GM19452 (cell line): ENCODE results near the gene COL21A1.

Experiments
- ATAC-seq: cut with Tn5 transposase; IDR thresholded peaks from one replicate; pipeline ENCODE4 v1.9.1; 2021; ENCODE audit not compliant: unreplicated experiment

COL21A1 gene

GRCh38 chr6:56140090-56140489 lies 107.3 kb downstream of the COL21A1 start:
- no peak for ATAC-seq

GRCh38 chr6:56115715-56116114 lies 131.7 kb downstream of the COL21A1 start:
- no peak for ATAC-seq

GRCh38 chr6:56109149-56109548 lies 138.2 kb downstream of the COL21A1 start:
- ATAC-seq = no peak

- ATAC-seq = no peak
Observed at GRCh38 chr6:56106231-56106630, 141.1 kb downstream of the COL21A1 start.

GRCh38 chr6:56104591-56104990 lies 142.8 kb downstream of the COL21A1 start:
- no peak for ATAC-seq

GRCh38 chr6:56102216-56102615 lies 145.2 kb downstream of the COL21A1 start:
- no peak for ATAC-seq

- no peak for ATAC-seq
Observed at GRCh38 chr6:56101141-56101553, 146.2 kb downstream of the COL21A1 start.

- ATAC-seq = no peak
Observed at GRCh38 chr6:56096946-56097621, 150.3 kb downstream of the COL21A1 start.

GRCh38 chr6:56096541-56096940 lies 150.8 kb downstream of the COL21A1 start:
- no peak for ATAC-seq

- ATAC-seq = no peak
Observed at GRCh38 chr6:56093776-56094175, 153.6 kb downstream of the COL21A1 start.

- no peak for ATAC-seq
Observed at GRCh38 chr6:56091159-56091869, 156.1 kb downstream of the COL21A1 start.

- no peak for ATAC-seq
Observed at GRCh38 chr6:56088641-56089040, 158.7 kb downstream of the COL21A1 start.

GRCh38 chr6:56087421-56087820 lies 160.0 kb downstream of the COL21A1 start:
- ATAC-seq = no peak

GRCh38 chr6:56079751-56080540 lies 167.4 kb downstream of the COL21A1 start:
- no peak for ATAC-seq

GRCh38 chr6:56076033-56076432 lies 171.3 kb downstream of the COL21A1 start:
- no peak for ATAC-seq

- no peak for ATAC-seq
Observed at GRCh38 chr6:56073761-56074160, 173.6 kb downstream of the COL21A1 start.

GRCh38 chr6:56073315-56073714 lies 174.1 kb downstream of the COL21A1 start:
- ATAC-seq = no peak

- ATAC-seq = no peak
Observed at GRCh38 chr6:56072856-56073255, 174.5 kb downstream of the COL21A1 start.

GRCh38 chr6:56065408-56065807 lies 182.0 kb downstream of the COL21A1 start:
- no peak for ATAC-seq

GRCh38 chr6:56062836-56063235 lies 184.5 kb downstream of the COL21A1 start:
- no peak for ATAC-seq

GRCh38 chr6:56058636-56059035 lies 188.7 kb downstream of the COL21A1 start:
- ATAC-seq = no peak
